Measurements from ENCODE around the gene DACT2. TPM values are rescaled to one million over a fixed set of nuclear protein-coding genes. Genes with fewer than 3 reads are reported as not detected.

The DACT2 gene
- polyA plus RNA-seq, 2 donors, result 0.83 to 1.2 TPM

- no peak overlapping the region for H3K27ac ChIP-seq (ENCODE audit: low read depth in 2 of 2, low read length in 1 of 2)
- H3K4me1 ChIP-seq (ENCODE audit: control insufficient read depth in 2 of 2, insufficient read depth in 2 of 2, low read length in 1 of 2), result no peaks in the 10 kb centered on the region
- no peaks in the 10 kb centered on the region for H3K9me3 ChIP-seq (ENCODE audit: control insufficient read depth in 2 of 2, insufficient read depth in 1 of 2, low read depth in 1 of 2, low read length in 1 of 2)
- H3K36me3 ChIP-seq (ENCODE audit: control insufficient read depth in 2 of 2, insufficient read depth in 2 of 2, low read length in 1 of 2), result no peaks in the 10 kb centered on the region
- H3K27me3 ChIP-seq (ENCODE audit: control insufficient read depth in 1 of 2, insufficient read depth in 2 of 2, low read length in 2 of 2), result no peaks in the 10 kb centered on the region
- H3K4me3 ChIP-seq (ENCODE audit: low read depth in 1 of 2, low read length in 2 of 2), result no peak overlapping the region
- 84 to 88% methylated on average over 20 of the region's 20 CpGs for WGBS, 2 donors
These were observed 18.5 kb downstream of the DACT2 start for GRCh38 chr6:168300975-168301647.

GRCh38 chr6:168299541-168300511 is 19.8 kb downstream of the DACT2 start:
- H3K36me3 ChIP-seq (ENCODE audit: control insufficient read depth in 2 of 2, insufficient read depth in 2 of 2, low read length in 1 of 2), result no peaks in the 10 kb centered on the region
- H3K4me1 ChIP-seq (ENCODE audit: control insufficient read depth in 2 of 2, insufficient read depth in 2 of 2, low read length in 1 of 2), result no peaks in the 10 kb centered on the region
- no peak overlapping the region for H3K4me3 ChIP-seq (ENCODE audit: low read depth in 1 of 2, low read length in 2 of 2)
- H3K27me3 ChIP-seq (ENCODE audit: control insufficient read depth in 1 of 2, insufficient read depth in 2 of 2, low read length in 2 of 2), result no peaks in the 10 kb centered on the region
- H3K9me3 ChIP-seq (ENCODE audit: control insufficient read depth in 2 of 2, insufficient read depth in 1 of 2, low read depth in 1 of 2, low read length in 1 of 2), result no peaks in the 10 kb centered on the region
- WGBS, 2 donors, result 89% methylated on average over 28 of the region's 28 CpGs
- no peak overlapping the region for H3K27ac ChIP-seq (ENCODE audit: low read depth in 2 of 2, low read length in 1 of 2)

DNA sequence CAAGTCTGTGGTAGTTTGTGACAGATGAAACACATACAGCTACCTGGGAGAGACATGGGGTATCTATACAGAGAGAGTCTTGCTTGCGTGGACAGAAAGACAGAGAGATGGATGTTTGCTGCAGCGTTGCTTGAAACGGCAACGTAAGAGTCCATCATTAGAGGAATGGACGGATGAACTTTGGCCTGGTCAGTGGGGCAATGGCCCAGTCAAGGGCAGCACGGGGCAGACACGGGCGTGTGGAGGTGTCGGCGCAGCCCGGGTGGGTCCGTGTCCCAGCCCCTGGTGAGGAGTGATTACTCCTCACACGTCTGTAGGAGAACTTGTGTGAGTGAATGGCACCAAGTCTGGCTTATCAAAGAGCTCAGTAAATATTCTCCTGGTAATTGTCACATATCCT is 21.9 kb downstream of the DACT2 start:
- H3K4me1 ChIP-seq (ENCODE audit: control insufficient read depth in 2 of 2, insufficient read depth in 2 of 2, low read length in 1 of 2), result no peaks in the 10 kb centered on the region
- H3K27ac ChIP-seq (ENCODE audit: low read depth in 2 of 2, low read length in 1 of 2), result no peak overlapping the region
- H3K4me3 ChIP-seq (ENCODE audit: low read depth in 1 of 2, low read length in 2 of 2), result no peak overlapping the region
- 83 to 91% methylated on average over 13 of the region's 13 CpGs for WGBS, 2 donors
- no peaks in the 10 kb centered on the region for H3K27me3 ChIP-seq (ENCODE audit: control insufficient read depth in 1 of 2, insufficient read depth in 2 of 2, low read length in 2 of 2)
- H3K9me3 ChIP-seq (ENCODE audit: control insufficient read depth in 2 of 2, insufficient read depth in 1 of 2, low read depth in 1 of 2, low read length in 1 of 2), result no peaks in the 10 kb centered on the region
- no peaks in the 10 kb centered on the region for H3K36me3 ChIP-seq (ENCODE audit: control insufficient read depth in 2 of 2, insufficient read depth in 2 of 2, low read length in 1 of 2)

DNA sequence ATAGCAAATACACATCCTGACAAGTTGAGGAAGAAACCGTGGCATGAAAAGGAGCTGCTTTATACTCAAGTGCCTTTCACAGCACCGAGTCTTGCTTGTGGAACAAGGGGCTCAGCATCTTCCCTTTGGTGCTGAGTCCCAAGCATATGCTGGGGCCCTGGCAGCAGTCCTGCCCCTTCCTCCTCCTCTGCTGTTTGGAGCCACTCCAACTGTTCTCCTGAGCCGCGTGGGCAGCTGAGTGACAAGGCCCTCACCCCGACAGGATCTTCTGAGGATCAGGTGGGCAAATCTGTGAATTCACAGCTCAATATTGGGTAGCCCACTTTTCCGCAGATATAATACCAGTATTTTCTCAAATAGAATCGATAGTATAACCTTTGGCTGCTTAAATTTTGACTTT is 24.7 kb downstream of the DACT2 start:
- no peak overlapping the region for H3K27ac ChIP-seq (ENCODE audit: low read depth in 2 of 2, low read length in 1 of 2)
- H3K4me1 ChIP-seq (ENCODE audit: control insufficient read depth in 2 of 2, insufficient read depth in 2 of 2, low read length in 1 of 2), result no peaks in the 10 kb centered on the region
- H3K4me3 ChIP-seq (ENCODE audit: low read depth in 1 of 2, low read length in 2 of 2), result no peak overlapping the region
- no peaks in the 10 kb centered on the region for H3K27me3 ChIP-seq (ENCODE audit: control insufficient read depth in 1 of 2, insufficient read depth in 2 of 2, low read length in 2 of 2)
- no peaks in the 10 kb centered on the region for H3K36me3 ChIP-seq (ENCODE audit: control insufficient read depth in 2 of 2, insufficient read depth in 2 of 2, low read length in 1 of 2)
- no peaks in the 10 kb centered on the region for H3K9me3 ChIP-seq (ENCODE audit: control insufficient read depth in 2 of 2, insufficient read depth in 1 of 2, low read depth in 1 of 2, low read length in 1 of 2)
- WGBS, 2 donors, result 76 to 79% methylated on average over 7 of the region's 7 CpGs

- no peak overlapping the region for H3K4me3 ChIP-seq (ENCODE audit: low read depth in 1 of 2, low read length in 2 of 2)
- WGBS, 2 donors, result 82% methylated on average over 26 of the region's 26 CpGs
These were observed 25.7 kb downstream of the DACT2 start for GRCh38 chr6:168293636-168294530.

GRCh38 chr6:168292826-168293225 is 26.8 kb downstream of the DACT2 start:
- WGBS, 2 donors, result 69 to 75% methylated on average over 4 of the region's 4 CpGs
- H3K4me3 ChIP-seq (ENCODE audit: low read depth in 1 of 2, low read length in 2 of 2), result no peak overlapping the region
- no peaks in the 10 kb centered on the region for H3K27me3 ChIP-seq (ENCODE audit: control insufficient read depth in 1 of 2, insufficient read depth in 2 of 2, low read length in 2 of 2)

More at GRCh38 chr6:168293636-168294530, 25.7 kb downstream of the DACT2 start:
- Histone ChIP-seq H3K9me3 (ENCODE audit: control insufficient read depth in 2 of 2, insufficient read depth in 1 of 2, low read depth in 1 of 2, low read length in 1 of 2) (peaks cover 0 to 2% of the 10 kb centered on the region in 2 donors), H3K27ac (ENCODE audit: low read depth in 2 of 2, low read length in 1 of 2) (no peak overlapping the region), H3K27me3 (ENCODE audit: control insufficient read depth in 1 of 2, insufficient read depth in 2 of 2, low read length in 2 of 2) (no peaks in the 10 kb centered on the region), H3K4me1 (ENCODE audit: control insufficient read depth in 2 of 2, insufficient read depth in 2 of 2, low read length in 1 of 2) (no peaks in the 10 kb centered on the region), H3K36me3 (ENCODE audit: control insufficient read depth in 2 of 2, insufficient read depth in 2 of 2, low read length in 1 of 2) (no peaks in the 10 kb centered on the region)

GRCh38 chr6:168291450-168291849 is 28.1 kb downstream of the DACT2 start:
- H3K27me3 ChIP-seq (ENCODE audit: control insufficient read depth in 1 of 2, insufficient read depth in 2 of 2, low read length in 2 of 2), result no peaks in the 10 kb centered on the region
- no peaks in the 10 kb centered on the region for H3K4me1 ChIP-seq (ENCODE audit: control insufficient read depth in 2 of 2, insufficient read depth in 2 of 2, low read length in 1 of 2)
- H3K4me3 ChIP-seq (ENCODE audit: low read depth in 1 of 2, low read length in 2 of 2), result no peak overlapping the region
- 85 to 87% methylated on average over 2 of the region's 2 CpGs for WGBS, 2 donors
- no peak overlapping the region for H3K27ac ChIP-seq (ENCODE audit: low read depth in 2 of 2, low read length in 1 of 2)
- H3K9me3 ChIP-seq (ENCODE audit: control insufficient read depth in 2 of 2, insufficient read depth in 1 of 2, low read depth in 1 of 2, low read length in 1 of 2), result peaks cover 0 to 2% of the 10 kb centered on the region in 2 donors
- no peaks in the 10 kb centered on the region for H3K36me3 ChIP-seq (ENCODE audit: control insufficient read depth in 2 of 2, insufficient read depth in 2 of 2, low read length in 1 of 2)

More at GRCh38 chr6:168292826-168293225, 26.8 kb downstream of the DACT2 start:
- Histone ChIP-seq H3K27ac (ENCODE audit: low read depth in 2 of 2, low read length in 1 of 2) (no peak overlapping the region), H3K4me1 (ENCODE audit: control insufficient read depth in 2 of 2, insufficient read depth in 2 of 2, low read length in 1 of 2) (no peaks in the 10 kb centered on the region), H3K9me3 (ENCODE audit: control insufficient read depth in 2 of 2, insufficient read depth in 1 of 2, low read depth in 1 of 2, low read length in 1 of 2) (peaks cover 0 to 2% of the 10 kb centered on the region in 2 donors), H3K36me3 (ENCODE audit: control insufficient read depth in 2 of 2, insufficient read depth in 2 of 2, low read length in 1 of 2) (no peaks in the 10 kb centered on the region)

- Histone ChIP-seq H3K4me3 (ENCODE audit: low read depth in 1 of 2, low read length in 2 of 2) (no peak overlapping the region), H3K9me3 (ENCODE audit: control insufficient read depth in 2 of 2, insufficient read depth in 1 of 2, low read depth in 1 of 2, low read length in 1 of 2) (peaks cover 0 to 2% of the 10 kb centered on the region in 2 donors), H3K27me3 (ENCODE audit: control insufficient read depth in 1 of 2, insufficient read depth in 2 of 2, low read length in 2 of 2) (no peaks in the 10 kb centered on the region), H3K4me1 (ENCODE audit: control insufficient read depth in 2 of 2, insufficient read depth in 2 of 2, low read length in 1 of 2) (no peaks in the 10 kb centered on the region), H3K27ac (ENCODE audit: low read depth in 2 of 2, low read length in 1 of 2) (no peak overlapping the region), H3K36me3 (ENCODE audit: control insufficient read depth in 2 of 2, insufficient read depth in 2 of 2, low read length in 1 of 2) (no peaks in the 10 kb centered on the region)
- 82 to 98% methylated on average over 1 of the region's 1 CpG for WGBS, 2 donors
These were observed 29.5 kb downstream of the DACT2 start for GRCh38 chr6:168290095-168290494.

GRCh38 chr6:168289571-168289962 is 30.0 kb downstream of the DACT2 start:
- Histone ChIP-seq H3K9me3 (ENCODE audit: control insufficient read depth in 2 of 2, insufficient read depth in 1 of 2, low read depth in 1 of 2, low read length in 1 of 2) (peaks cover 0 to 2% of the 10 kb centered on the region in 2 donors), H3K27me3 (ENCODE audit: control insufficient read depth in 1 of 2, insufficient read depth in 2 of 2, low read length in 2 of 2) (no peaks in the 10 kb centered on the region), H3K27ac (ENCODE audit: low read depth in 2 of 2, low read length in 1 of 2) (no peak overlapping the region), H3K4me3 (ENCODE audit: low read depth in 1 of 2, low read length in 2 of 2) (no peak overlapping the region), H3K4me1 (ENCODE audit: control insufficient read depth in 2 of 2, insufficient read depth in 2 of 2, low read length in 1 of 2) (no peaks in the 10 kb centered on the region), H3K36me3 (ENCODE audit: control insufficient read depth in 2 of 2, insufficient read depth in 2 of 2, low read length in 1 of 2) (no peaks in the 10 kb centered on the region)
- 58 to 75% methylated on average over 3 of the region's 3 CpGs for WGBS, 2 donors

Data from esophagus (tissue), 2 donors.